CMK (cell line): Measurements from ENCODE around the gene PNPLA2.

Experiments
- DNase-seq: peaks from one replicate; pipeline ENCODE4 v3.0.0-alpha.2; 2010; ENCODE audit warnings: low read depth

Gene PNPLA2

GRCh38 chr11:818396-819128 lies at the start of gene PNPLA2:
Gene PNPLA2, plus strand, starts transcription at chr11:818914. Its CDS starts 805 bp downstream, at chr11:819719.
- no peak for DNase-seq

- DNase-seq: no peak
Measured at GRCh38 chr11:769887-770641, 48.6 kb upstream of the PNPLA2 start.

GRCh38 chr11:770642-771616 lies 47.8 kb upstream of the PNPLA2 start:
- DNase-seq: no peak

- no peak for DNase-seq
Measured at GRCh38 chr11:771617-772204, 47.0 kb upstream of the PNPLA2 start.

- DNase-seq: no peak
Measured at GRCh38 chr11:772429-773390, 46.0 kb upstream of the PNPLA2 start.

- DNase-seq: no peak
Measured at GRCh38 chr11:773425-773824, 45.3 kb upstream of the PNPLA2 start.

- DNase-seq: no peak
Measured at GRCh38 chr11:773830-774229, 44.9 kb upstream of the PNPLA2 start.

GRCh38 chr11:774873-775592 lies 43.7 kb upstream of the PNPLA2 start:
- no peak for DNase-seq

GRCh38 chr11:776263-776560 lies 42.5 kb upstream of the PNPLA2 start:
- no peak for DNase-seq

- no peak for DNase-seq
Measured at GRCh38 chr11:776561-777287, 42.0 kb upstream of the PNPLA2 start.

GRCh38 chr11:777288-778255 lies 41.1 kb upstream of the PNPLA2 start, which contains the start of gene GATD1:
Gene GATD1, minus strand, starts transcription at chr11:777487. Its CDS starts 25 bp downstream, at chr11:777462.
- peak; percentile 54 for DNase-seq

GRCh38 chr11:778976-779954 lies 39.4 kb upstream of the PNPLA2 start:
- DNase-seq: no peak

- no peak for DNase-seq
Measured at GRCh38 chr11:779955-780532, 38.7 kb upstream of the PNPLA2 start.

- DNase-seq: no peak
Measured at GRCh38 chr11:782264-783174, 36.2 kb upstream of the PNPLA2 start.

- no peak for DNase-seq
Measured at GRCh38 chr11:783581-784015, 35.1 kb upstream of the PNPLA2 start.
